ENCODE results near the gene SLC25A18.

The SLC25A18 gene

GRCh38 chr22:17581056-17581455 lies 17.8 kb downstream of the SLC25A18 start:
- no peak overlapping the region for H3K27ac ChIP-seq
- TF ChIP-seq, protein P1, sequence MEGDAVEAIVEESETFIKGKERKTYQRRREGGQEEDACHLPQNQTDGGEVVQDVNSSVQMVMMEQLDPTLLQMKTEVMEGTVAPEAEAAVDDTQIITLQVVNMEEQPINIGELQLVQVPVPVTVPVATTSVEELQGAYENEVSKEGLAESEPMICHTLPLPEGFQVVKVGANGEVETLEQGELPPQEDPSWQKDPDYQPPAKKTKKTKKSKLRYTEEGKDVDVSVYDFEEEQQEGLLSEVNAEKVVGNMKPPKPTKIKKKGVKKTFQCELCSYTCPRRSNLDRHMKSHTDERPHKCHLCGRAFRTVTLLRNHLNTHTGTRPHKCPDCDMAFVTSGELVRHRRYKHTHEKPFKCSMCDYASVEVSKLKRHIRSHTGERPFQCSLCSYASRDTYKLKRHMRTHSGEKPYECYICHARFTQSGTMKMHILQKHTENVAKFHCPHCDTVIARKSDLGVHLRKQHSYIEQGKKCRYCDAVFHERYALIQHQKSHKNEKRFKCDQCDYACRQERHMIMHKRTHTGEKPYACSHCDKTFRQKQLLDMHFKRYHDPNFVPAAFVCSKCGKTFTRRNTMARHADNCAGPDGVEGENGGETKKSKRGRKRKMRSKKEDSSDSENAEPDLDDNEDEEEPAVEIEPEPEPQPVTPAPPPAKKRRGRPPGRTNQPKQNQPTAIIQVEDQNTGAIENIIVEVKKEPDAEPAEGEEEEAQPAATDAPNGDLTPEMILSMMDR (IDR thresholded peaks at IDR 0.05) = no peak
- TF ChIP-seq ZFX (IDR thresholded peaks at IDR 0.05; ENCODE audit: borderline replicate concordance) = no peak

DNA sequence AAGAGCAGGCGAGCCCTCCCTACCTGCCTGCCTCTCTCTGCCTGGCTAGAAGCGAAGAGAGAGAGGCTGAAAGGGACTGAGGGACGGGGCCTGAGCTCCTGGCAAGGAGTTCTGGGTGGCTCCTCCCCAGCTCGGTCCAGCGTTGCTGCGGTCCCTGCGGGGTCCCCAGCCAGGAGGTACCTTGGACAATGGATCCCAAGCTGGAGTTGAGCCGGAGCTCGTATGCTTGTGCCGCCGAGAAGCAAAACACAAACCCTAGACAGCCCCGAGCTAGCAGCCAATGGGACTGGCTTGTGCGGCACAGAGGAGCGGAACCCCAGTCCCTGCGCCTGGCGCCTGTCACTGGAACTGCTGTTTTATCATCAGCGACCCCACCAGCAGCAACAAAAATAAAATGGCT lies 18.3 kb downstream of the SLC25A18 start:
- H3K27ac ChIP-seq = no peak overlapping the region
- TF ChIP-seq, protein P1 (IDR thresholded peaks at IDR 0.05) = no peak
- no peak for TF ChIP-seq ZFX (IDR thresholded peaks at IDR 0.05; ENCODE audit: borderline replicate concordance)

DNA sequence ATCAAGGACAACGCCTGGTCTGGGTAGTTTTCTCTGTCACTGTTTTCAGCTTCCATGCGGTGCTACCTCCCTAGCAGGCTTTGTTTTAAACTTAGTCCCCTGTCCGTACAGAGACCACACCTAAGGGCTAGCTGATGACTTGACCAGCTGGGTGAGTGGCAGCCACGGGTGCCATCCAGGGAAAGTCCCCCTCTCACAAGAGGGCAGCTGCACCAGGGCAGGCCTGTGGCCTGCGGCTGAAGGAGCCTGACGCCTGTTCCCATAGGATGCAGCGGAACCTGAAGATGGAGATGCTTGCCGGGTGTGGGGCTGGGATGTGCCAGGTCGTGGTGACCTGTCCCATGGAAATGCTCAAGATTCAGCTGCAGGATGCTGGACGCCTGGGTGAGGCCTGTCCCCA lies 19.9 kb downstream of the SLC25A18 start:
- TF ChIP-seq ZFX (IDR thresholded peaks at IDR 0.05; ENCODE audit: borderline replicate concordance) = no peak
- TF ChIP-seq, protein P1 (IDR thresholded peaks at IDR 0.05) = no peak
- no peak overlapping the region for H3K27ac ChIP-seq

DNA sequence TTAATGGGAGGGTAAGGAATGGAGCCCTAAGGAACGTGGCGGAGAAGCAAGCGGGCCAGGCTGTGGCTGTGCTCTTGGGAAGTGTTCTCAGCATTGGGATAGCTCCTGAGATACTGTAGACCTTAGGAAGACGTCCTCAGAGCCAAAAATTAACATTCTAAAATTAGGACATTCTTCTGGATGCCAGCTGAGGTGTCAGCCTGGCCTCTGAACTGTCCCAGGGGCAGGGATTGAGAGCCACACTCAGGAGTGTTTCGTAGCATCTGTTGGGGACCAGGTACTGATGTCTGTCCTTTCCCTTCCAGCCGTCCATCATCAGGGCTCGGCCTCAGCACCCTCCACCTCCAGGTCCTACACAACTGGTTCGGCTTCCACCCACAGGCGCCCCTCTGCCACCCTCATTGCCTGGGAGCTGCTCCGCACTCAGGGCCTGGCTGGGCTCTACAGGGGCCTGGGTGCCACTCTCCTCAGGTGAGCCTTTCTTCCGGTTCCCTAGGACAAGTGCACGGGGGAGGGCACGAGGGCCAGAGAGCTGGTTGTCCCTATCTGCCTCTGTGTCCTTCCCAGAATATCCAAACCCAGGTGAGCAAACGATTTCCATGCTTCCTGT lies 23.6 kb downstream of the SLC25A18 start:
- no peak overlapping the region for H3K27ac ChIP-seq
- no peak for TF ChIP-seq ZFX (IDR thresholded peaks at IDR 0.05; ENCODE audit: borderline replicate concordance)
- TF ChIP-seq, protein P1 (IDR thresholded peaks at IDR 0.05) = no peak

GRCh38 chr22:17587629-17588028 lies 24.3 kb downstream of the SLC25A18 start:
- no peak overlapping the region for H3K27ac ChIP-seq
- TF ChIP-seq, protein P1 (IDR thresholded peaks at IDR 0.05) = no peak

DNA sequence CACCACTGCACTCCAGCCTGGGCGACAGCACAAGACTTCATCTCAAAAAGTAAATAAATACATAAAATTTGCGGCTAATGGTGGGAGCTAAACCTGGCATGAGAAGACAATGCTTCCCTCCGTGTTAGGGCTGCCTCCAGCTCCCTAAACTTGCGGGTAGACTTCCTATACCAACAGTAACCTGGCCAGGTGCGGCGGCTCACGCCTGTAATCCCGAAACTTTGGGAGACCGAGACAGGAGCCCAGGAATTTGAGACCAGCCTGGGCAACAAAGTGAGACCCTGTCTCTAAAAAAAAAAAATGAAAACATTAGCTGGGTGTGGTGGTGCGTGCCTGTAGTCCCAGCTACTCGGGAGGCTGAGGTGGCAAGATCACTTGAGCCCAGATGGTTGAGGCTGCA lies 25.3 kb downstream of the SLC25A18 start:
- TF ChIP-seq, protein P1 (IDR thresholded peaks at IDR 0.05) = no peak
- no peak for TF ChIP-seq ZFX (IDR thresholded peaks at IDR 0.05; ENCODE audit: borderline replicate concordance)

DNA sequence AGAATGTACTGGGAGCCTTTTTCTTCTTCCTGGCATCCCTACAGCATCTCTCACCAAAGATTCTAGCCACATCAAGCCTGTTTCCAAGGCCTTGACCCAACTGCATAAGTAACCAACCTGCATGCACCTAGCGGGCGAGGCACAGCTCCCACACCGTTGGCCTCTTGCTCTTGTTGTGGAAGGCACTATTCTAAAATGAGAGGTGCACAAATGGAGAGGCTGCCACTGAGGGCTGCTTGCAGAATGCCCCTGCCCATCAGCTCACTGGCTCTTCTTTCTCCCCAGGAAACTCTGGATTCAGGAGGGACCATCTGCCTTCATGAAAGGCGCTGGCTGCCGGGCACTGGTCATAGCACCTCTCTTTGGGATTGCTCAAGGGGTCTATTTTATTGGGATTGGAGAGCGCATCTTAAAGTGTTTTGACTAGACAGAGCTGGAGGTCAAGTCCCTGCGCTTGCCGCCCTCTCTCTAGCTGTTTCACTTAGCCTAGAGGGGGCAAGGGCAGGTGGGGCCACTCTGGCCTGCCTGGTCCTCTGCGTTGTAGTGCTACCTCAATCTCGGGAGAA lies 26.6 kb downstream of the SLC25A18 start:
- TF ChIP-seq ZFX (IDR thresholded peaks at IDR 0.05; ENCODE audit: borderline replicate concordance) = no peak
- TF ChIP-seq, protein P1 (IDR thresholded peaks at IDR 0.05) = no peak
- no peak overlapping the region for H3K27ac ChIP-seq

More for the DNA sequence above, 25.3 kb downstream of the SLC25A18 start:
- H3K27ac ChIP-seq = no peak overlapping the region
